OCI-LY7 (cell line): ENCODE data around the gene ZNF892. TPM values are rescaled to one million over a fixed set of nuclear protein-coding genes. Genes with fewer than 3 reads are reported as not detected.

ENCODE experiments used
- Bru-seq: library from RNA; stranded (reverse); fragments of 400-500 nt; gene quantifications from one replicate; lab custom pipeline; 2021; lab: Mats Ljungman, UMichigan
- BruChase-seq, 2 experiments: library from RNA; stranded (reverse); fragments of 400-500 nt; gene quantifications; one replicate each; lab custom pipeline; 2021; lab: Mats Ljungman, UMichigan
- BruUV-seq: library from RNA; stranded (reverse); fragments of 400-500 nt; replicated peaks from 2 replicates; lab custom pipeline; 2021; lab: Mats Ljungman, UMichigan
- CTCF ChIA-PET: fragments of 300-600 bp; sonication (Branson Sonifier 250); formaldehyde crosslinking; loops from one replicate; lab custom pipeline; 2022; ENCODE audit warnings: antibody characterized with exemption; ENCODE audit not compliant: unreplicated experiment; lab: Charles Lee
- POLR2A ChIA-PET: fragments of 300-600 bp; sonication (Branson Sonifier 250); formaldehyde crosslinking; loops from one replicate; lab custom pipeline; 2022; ENCODE audit warnings: antibody characterized with exemption; lab: Charles Lee
- DNase-seq: peaks from one replicate; pipeline ENCODE4 v3.0.0-alpha.2; 2015; ENCODE audit warnings: low spot score
- H2AFZ ChIP-seq: fragments of 200-600 bp; sonication (generic), shearing (Covaris generic); 2 replicates; pipeline ENCODE4 v1.6.1; 2014; ENCODE audit warnings: mild to moderate bottlenecking, antibody characterized with exemption, low read length, moderate library complexity
- H3K27ac ChIP-seq: fragments of 200-600 bp; sonication (generic); 2 replicates; pipeline ENCODE4 v1.5.1; 2014; ENCODE audit warnings: mixed run types, low read depth, mild to moderate bottlenecking, moderate library complexity, low read length, inconsistent platforms; ENCODE audit not compliant: poor library complexity, severe bottlenecking
- H3K36me3 ChIP-seq: fragments of 200-600 bp; sonication (generic); 2 replicates; pipeline ENCODE4 v1.6.1; 2014; ENCODE audit warnings: mild to moderate bottlenecking, antibody characterized with exemption, low read length, moderate library complexity, mixed read lengths; ENCODE audit not compliant: insufficient read depth
- H3K4me1 ChIP-seq: fragments of 200-600 bp; sonication (generic); 2 replicates; pipeline ENCODE4 v1.5.1; 2014; ENCODE audit warnings: mild to moderate bottlenecking, low read length; ENCODE audit not compliant: insufficient read depth, poor library complexity, severe bottlenecking
- H3K4me2 ChIP-seq: fragments of 200-600 bp; sonication (generic); 2 replicates; pipeline ENCODE4 v1.6.1; 2014; ENCODE audit warnings: mild to moderate bottlenecking, low read length
- H3K4me3 ChIP-seq: fragments of 200-600 bp; sonication (generic); 2 replicates; pipeline ENCODE4 v1.5.1; 2014; ENCODE audit warnings: mild to moderate bottlenecking, low read depth, low read length; ENCODE audit not compliant: poor library complexity, severe bottlenecking
- H3K79me2 ChIP-seq: fragments of 200-600 bp; sonication (generic); 2 replicates; pipeline ENCODE4 v1.6.1; 2016; ENCODE audit warnings: low read depth, mild to moderate bottlenecking, low read length, moderate library complexity, mixed read lengths; ENCODE audit not compliant: insufficient read depth
- H3K9me2 ChIP-seq: fragments of 200-600 bp; sonication (generic); 2 replicates; pipeline ENCODE4 v1.6.1; 2016; ENCODE audit warnings: mild to moderate bottlenecking, low read length, mixed read lengths; ENCODE audit not compliant: insufficient read depth
- H3K9me3 ChIP-seq: fragments of 200-600 bp; sonication (generic); 2 replicates; pipeline ENCODE4 v1.6.1; 2014; ENCODE audit warnings: mild to moderate bottlenecking, mixed run types, low read length, mixed read lengths
- H4K20me1 ChIP-seq: fragments of 200-600 bp; sonication (generic); 2 replicates; pipeline ENCODE4 v1.6.1; 2014; ENCODE audit warnings: mild to moderate bottlenecking, antibody characterized with exemption, low read length, moderate library complexity, mixed read lengths; ENCODE audit not compliant: insufficient read depth
- CTCF ChIP-seq: fragments of 200-600 bp; sonication (generic); conservative IDR thresholded peaks from 2 replicates; pipeline ENCODE4 v1.5.1; 2014; ENCODE audit warnings: mild to moderate bottlenecking, antibody characterized with exemption, low read length, moderate library complexity, mixed read lengths
- EZH2phosphoT487 ChIP-seq: fragments of 200-600 bp; sonication (generic); IDR thresholded peaks from 2 replicates; pipeline ENCODE4 v1.6.1; 2018; ENCODE audit warnings: low read depth, borderline replicate concordance, mild to moderate bottlenecking, mixed run types, antibody characterized with exemption, low read length, moderate library complexity, mixed read lengths
- intact Hi-C: fragments of 100-400 bp; cut with micrococcal nuclease; formaldehyde crosslinking; loops from one replicate; pipeline ENCODE4 v1.10.0; 2022; ENCODE audit not compliant: unreplicated experiment
- long read RNA-seq: library from polyadenylated mRNA; stranded (forward); transcript quantifications from one replicate; pipeline ENCODE4 v2.0.0, GENCODE V29; 2022
- total RNA-seq, 2 experiments: library from RNA; depleted of rRNA in 1 of 2; stranded (reverse); fragments of >200 nt in 1 of 2; shearing (Covaris generic) in 1 of 2; gene quantifications; 2 replicates each; pipeline ENCODE4 v1.2.3, GENCODE V29; 2014 to 2022

ZNF892 gene
- 3.1 and 4.7 TPM in 2 replicates for total RNA-seq (2014; rRNA removed; shearing (Covaris generic))
- total RNA-seq (2022) = 2.9 and 4.6 TPM in 2 replicates
- percentile 44 among the genes with signal in this experiment for Bru-seq, nascent RNA
- percentile 49 among the genes with signal in this experiment for BruChase-seq, experiment 1, labeled RNA remaining after a 6-hour chase
- BruChase-seq, experiment 2, labeled RNA remaining after a 2-hour chase = percentile 54 among the genes with signal in this experiment
- long read RNA-seq, partial matches to known transcripts = 0 of 3 reads
- long read RNA-seq, other reads (novel, unspliced or antisense) = 3 of 3 reads

GRCh38 chr2:95207111-95207961 lies at the start of gene ZNF892:
Gene ZNF892 (plus strand): TSS chr2:95207521. CDS start chr2:95207816, 295 bp downstream.
- CTCF ChIA-PET = no interaction called here

DNA sequence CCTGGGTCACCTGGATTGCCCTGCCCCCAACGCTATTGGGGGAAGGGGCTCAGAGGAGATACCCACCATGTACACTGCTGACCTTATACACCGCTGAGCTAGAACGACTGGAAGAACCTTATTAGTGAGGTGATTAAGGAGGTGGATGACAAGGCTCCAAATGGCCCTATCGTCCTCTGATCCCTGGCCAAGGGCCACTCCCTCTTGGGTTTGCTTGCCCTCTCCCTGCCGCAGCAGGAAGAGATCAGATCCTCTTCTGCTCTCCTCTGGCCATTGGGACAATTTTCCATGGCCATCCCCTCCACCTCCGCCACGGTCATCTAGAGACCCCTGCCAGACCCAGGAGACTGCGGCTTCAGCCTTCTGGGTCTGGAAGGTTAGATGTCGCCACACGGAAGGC lies 48.9 kb upstream of the ZNF892 start:
- H2AFZ ChIP-seq = no peak overlapping the region

More at GRCh38 chr2:95207111-95207961, at the start of gene ZNF892:
- Histone ChIP-seq H2AFZ (peak within 1 kb of the TSS; percentile 99), H3K27ac (peak within 1 kb of the TSS; percentile 32), H3K9me2 (no peaks in the 10 kb centered on the region), H4K20me1 (no peaks in the 10 kb centered on the region), H3K9me3 (peaks cover 20% of the 10 kb centered on the region; the same call in 1 of the 2 replicates), H3K4me3 (peak within 1 kb of the TSS; percentile 83), H3K79me2 (no peaks in the 10 kb centered on the region), H3K4me1 (peaks cover 4% of the 10 kb centered on the region), H3K4me2 (peak within 1 kb of the TSS; percentile 68), H3K36me3 (peaks cover 13% of the 10 kb centered on the region)
- no TSS peak for BruUV-seq
- TF ChIP-seq CTCF = peak; percentile 63
- TF ChIP-seq EZH2phosphoT487 = no peak
- DNase-seq = peak; percentile 88
- intact Hi-C loops = loop anchor here (1.0 to 2.0 kb wide), 3 partner anchors 43 to 185 kb away; partner anchors contain the start of gene ZNF2
- POLR2A ChIA-PET = interaction anchor here (1.0 to 1.5 kb wide), 2 partner anchors 42 to 86 kb away, joined by 3 read pairs; partner anchors contain the start of genes MRPS5 and ZNF2

More for the DNA sequence above, 48.9 kb upstream of the ZNF892 start:
- intact Hi-C loops = no loop called here
- Histone ChIP-seq H4K20me1 (no peaks in the 10 kb centered on the region), H3K4me2 (peak overlapping the region; percentile 79; the same call in 1 of the 2 replicates), H3K4me1 (peaks cover 4% of the 10 kb centered on the region), H3K79me2 (no peaks in the 10 kb centered on the region), H3K27ac (no peak overlapping the region), H3K9me3 (no peaks in the 10 kb centered on the region), H3K36me3 (no peaks in the 10 kb centered on the region), H3K9me2 (no peaks in the 10 kb centered on the region), H3K4me3 (no peak overlapping the region)
- BruUV-seq = no TSS peak
- DNase-seq = no peak
- TF ChIP-seq CTCF (no peak), EZH2phosphoT487 (no peak)
- POLR2A ChIA-PET = interaction anchor here (2.4 kb wide), 1 partner anchor 37 kb away, joined by 16 read pairs; the partner anchor contains the start of gene MRPS5
- CTCF ChIA-PET = no interaction called here
